K562 (cell line): ENCODE measurements around the gene ELOVL2. TPM values are rescaled to one million over a fixed set of nuclear protein-coding genes. Genes with fewer than 3 reads are reported as not detected.
"Not testable (repeated sequence)": the region's sequence is repeated elsewhere in the genome, so short reads cannot be mapped to it uniquely, and the experiment has no call there.

Experiments used
- ATAC-seq: fragments of 200-7000 bp; cut with Tn5 transposase; 3 replicates; pipeline ENCODE4 v1.9.1; 2020; ENCODE audit warnings: moderate library complexity
- BruUV-seq: library from RNA; stranded (reverse); fragments of 400-500 nt; replicated peaks from 2 replicates; lab custom pipeline; 2021; lab: Mats Ljungman, UMichigan
- CTCF ChIA-PET: fragments of 300-600 bp; formaldehyde crosslinking; extraction: SDS; loops from one replicate; lab custom pipeline; 2021; ENCODE audit warnings: low intra/inter-chr PET ratio; lab: Yijun Ruan, JAX
- POLR2A ChIA-PET: fragments of 300-600, 350-650 bp; sonication (Branson Sonifier 250); formaldehyde crosslinking; extraction: SDS; loops from one replicate; lab custom pipeline; 2021; ENCODE audit warnings: antibody characterized with exemption, inconsistent platforms; lab: Yijun Ruan, JAX
- DNase-seq, 4 experiments: peaks; one replicate each; pipeline versions ENCODE4 v3.0.0 to v3.0.0-alpha.2; 2011 to 2018; ENCODE audit warnings: low spot score in 3 of 4, mixed read lengths in 3 of 4; ENCODE audit errors: extremely low read depth in 1 of 4
- FAIRE-seq: peaks from 2 replicates; lab custom pipeline; 2011; peaks lifted over from hg19 to GRCh38; lab: Jason Lieb, UNC
- H2AFZ ChIP-seq: 2 replicates; pipeline ENCODE4 v1.6.0; 2011; ENCODE audit warnings: low read depth, low read length, control low read depth, inconsistent platforms
- H3K27ac ChIP-seq: fragments of 200-600 bp; 3 replicates; pipeline ENCODE4 v1.8.0; 2011; ENCODE audit warnings: low read depth, mild to moderate bottlenecking, control low read depth, inconsistent platforms, low read length, moderate library complexity, mixed read lengths; ENCODE audit errors: extremely low read depth
- H3K27me3 ChIP-seq, 2 experiments: fragments of 300-600 bp in 1 of 2; 2 replicates in 1 of 2; 3 replicates in 1 of 2; pipeline versions ENCODE4 v1.6.0 to v1.8.0; 2011; ENCODE audit warnings: inconsistent platforms in 2 of 2, low read length in 2 of 2, mild to moderate bottlenecking in 1 of 2, mixed read lengths in 1 of 2, moderate library complexity in 1 of 2; ENCODE audit not compliant: control insufficient read depth in 2 of 2, insufficient read depth in 2 of 2
- H3K36me3 ChIP-seq: fragments of 300-600 bp; 3 replicates; pipeline ENCODE4 v1.8.0; 2011; ENCODE audit warnings: mild to moderate bottlenecking, low read length, inconsistent platforms; ENCODE audit not compliant: control insufficient read depth, insufficient read depth
- H3K4me1 ChIP-seq, 2 experiments: fragments of 200-600 bp in 1 of 2; replicated peaks in 1 of 2; 2 replicates in 1 of 2; 3 replicates in 1 of 2; pipeline versions ENCODE4 v1.5.1 to v1.8.0; 2011; ENCODE audit warnings: inconsistent platforms in 2 of 2, low read length in 2 of 2, mild to moderate bottlenecking in 1 of 2, mixed read lengths in 1 of 2, moderate library complexity in 1 of 2; ENCODE audit not compliant: control insufficient read depth in 2 of 2, insufficient read depth in 2 of 2
- H3K4me2 ChIP-seq: 2 replicates; pipeline ENCODE4 v1.6.1; 2011; ENCODE audit warnings: low read length, control low read depth, inconsistent platforms, mixed read lengths; ENCODE audit not compliant: insufficient read depth
- H3K4me3 ChIP-seq: fragments of 200-600 bp; sonication (generic), shearing (Covaris generic); 2 replicates; pipeline ENCODE4 v1.5.1; 2016; ENCODE audit warnings: control low read depth, inconsistent platforms
- H3K79me2 ChIP-seq: fragments of 200-600 bp; 3 replicates; pipeline ENCODE4 v1.8.0; 2011; ENCODE audit warnings: low read length, inconsistent platforms; ENCODE audit not compliant: control insufficient read depth, insufficient read depth
- H3K9ac ChIP-seq, 2 experiments: 2 replicates each; pipeline versions ENCODE4 v1.6.0 to v1.6.1; 2011; ENCODE audit warnings: low read depth in 2 of 2, low read length in 2 of 2, control low read depth in 1 of 2, inconsistent platforms in 1 of 2, mild to moderate bottlenecking in 1 of 2, mixed read lengths in 1 of 2; ENCODE audit not compliant: insufficient read depth in 1 of 2
- H3K9me1 ChIP-seq: one replicate; pipeline ENCODE4 v1.6.0; 2011; ENCODE audit warnings: inconsistent platforms, mild to moderate bottlenecking, low read length, moderate library complexity; ENCODE audit not compliant: control insufficient read depth, insufficient read depth
- H3K9me3 ChIP-seq: replicated peaks from 2 replicates; pipeline ENCODE4 v1.5.1; 2011; ENCODE audit warnings: low read depth, low read length, inconsistent platforms; ENCODE audit not compliant: control insufficient read depth, insufficient read depth
- H4K20me1 ChIP-seq: replicated peaks from 2 replicates; pipeline ENCODE4 v1.6.1; 2011; ENCODE audit warnings: low read length, inconsistent platforms, mixed read lengths; ENCODE audit not compliant: control insufficient read depth, insufficient read depth
- EGR1 ChIP-seq: fragments of 450-650 bp; conservative IDR thresholded peaks from 2 replicates; pipeline ENCODE4 v1.6.1; 2017; ENCODE audit warnings: mild to moderate bottlenecking
- GATAD2A ChIP-seq: fragments of 450-650 bp; IDR thresholded peaks from 2 replicates; pipeline ENCODE4 v1.6.1; 2017
- KDM1A ChIP-seq, 2 experiments: fragments of 450-650 bp; IDR thresholded peaks; 2 replicates each; pipeline ENCODE4 v1.6.1; 2016; ENCODE audit warnings: mild to moderate bottlenecking in 2 of 2
- MYNN ChIP-seq, 2 experiments: sonication (generic); formaldehyde crosslinking in 1 of 2; IDR thresholded peaks; 2 replicates each; pipeline versions ENCODE4 v1.5.0 to v1.6.1; 2016 to 2020; ENCODE audit warnings: antibody characterized with exemption in 1 of 2, missing genetic modification reagents in 1 of 2
- RBM17 ChIP-seq: fragments of 200-400 bp; formaldehyde crosslinking; IDR thresholded peaks from 2 replicates; pipeline ENCODE4 v1.6.1; 2017; ENCODE audit warnings: low read depth, mild to moderate bottlenecking, low read length, borderline replicate concordance
- ZFX ChIP-seq: sonication (generic); formaldehyde crosslinking; IDR thresholded peaks from 2 replicates; pipeline ENCODE4 v1.8.0; 2022; ENCODE audit warnings: mild to moderate bottlenecking, missing genetic modification reagents, moderate library complexity
- ZNF146 ChIP-seq: IDR thresholded peaks from one replicate; pipeline ENCODE4 v1.6.1; 2018; ENCODE audit warnings: missing compliant biosample characterization; ENCODE audit not compliant: unreplicated experiment
- ZNF184 ChIP-seq: sonication (generic); formaldehyde crosslinking; IDR thresholded peaks from 2 replicates; pipeline ENCODE4 v1.5.0; 2020; ENCODE audit warnings: missing genetic modification reagents
- WGBS: fragments of 100-300 bp; shearing (Covaris generic); methylation state at CpG from one replicate; pipeline ENCODE4 v1.1.6; 2016; ENCODE audit warnings: low coverage, mixed read lengths; ENCODE audit not compliant: insufficient coverage; ENCODE audit errors: missing lambda C conversion rate; 5-methylcytosine and 5-hydroxymethylcytosine counted together
- in situ Hi-C: fragments of 300-500 bp; cut with MboI; formaldehyde crosslinking; loops from 4 replicates; pipeline ENCODE4 v1.15.0; 2018; ENCODE audit warnings: inconsistent platforms, mixed read lengths
- intact Hi-C: fragments of 100-400 bp; cut with micrococcal nuclease; formaldehyde crosslinking; loops from 2 replicates; pipeline ENCODE4 v1.14.2; 2022
- polyA plus RNA-seq, 8 experiments: library from polyadenylated mRNA; depleted of rRNA in 4 of 8; stranded (reverse) in 5 of 8; unstranded in 3 of 8; fragments of >200 nt; fragmentation: Nextera tagmentation in 2 of 8; fragmentation: Illumina TruSeq in 1 of 8; extraction: Ambion mirVana in 2 of 8; extraction: Trizol in 1 of 8; gene quantifications; 2 replicates each; pipeline versions ENCODE4 v1.2.1 to v1.2.3, GENCODE V29; 2011 to 2014; ENCODE audit warnings: inconsistent platforms in 1 of 8, missing spikeins in 1 of 8
- total RNA-seq, 7 experiments: library from RNA; depleted of rRNA in 6 of 7; stranded (reverse); fragments of >200 nt in 6 of 7; fragmentation: Illumina TruSeq in 2 of 7; extraction: Trizol in 2 of 7; gene quantifications; 2 replicates each; pipeline versions ENCODE4 v1.2.1 to v1.2.3, GENCODE V29; 2011 to 2021; ENCODE audit warnings: low replicate concordance in 1 of 7

ELOVL2 gene
- total and polyA plus RNA-seq, 9 of the 15 experiments (the other 6 are each of a cell fraction or from before 2014, with no cell fraction given) = 0.05 to 0.96 (median 0.31) TPM

DNA sequence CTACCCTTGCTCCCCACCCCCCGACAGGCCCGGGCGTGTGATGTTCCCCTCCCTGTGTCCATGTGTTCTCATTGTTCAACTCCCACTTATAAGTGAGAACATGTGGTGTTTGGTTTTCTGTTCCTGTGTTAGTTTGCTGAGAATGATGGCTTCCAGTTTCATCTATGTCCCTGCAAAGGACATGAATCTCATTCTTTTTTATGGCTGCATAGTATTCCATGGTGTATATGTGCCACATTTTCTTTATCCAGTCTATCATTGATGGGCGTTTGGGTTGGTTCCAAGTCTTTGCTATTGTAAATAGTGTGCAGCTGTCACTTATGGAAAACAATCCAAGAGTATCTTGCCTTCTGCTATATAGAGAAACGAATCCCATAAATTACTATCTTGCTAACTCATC lies 40.8 kb downstream of the ELOVL2 start:
- H3K4me1 ChIP-seq, H3K4me2 ChIP-seq, CTCF ChIA-PET, intact Hi-C loops, H3K9ac ChIP-seq, H3K4me3 ChIP-seq, H2AFZ ChIP-seq, H3K79me2 ChIP-seq, ATAC-seq, H4K20me1 ChIP-seq, FAIRE-seq, H3K27ac ChIP-seq, H3K27me3 ChIP-seq, in situ Hi-C loops, H3K9me3 ChIP-seq, BruUV-seq, H3K36me3 ChIP-seq, H3K9me1 ChIP-seq, DNase-seq: not testable (repeated sequence)
- peak; percentile 69 for TF ChIP-seq ZNF146
- POLR2A ChIA-PET = interaction anchor here (1.1 kb wide), 1 partner anchor 8 kb away, joined by 3 read pairs; no protein-coding TSS in a partner anchor
- 22% methylated on average over 5 of the region's 5 CpGs for WGBS

DNA sequence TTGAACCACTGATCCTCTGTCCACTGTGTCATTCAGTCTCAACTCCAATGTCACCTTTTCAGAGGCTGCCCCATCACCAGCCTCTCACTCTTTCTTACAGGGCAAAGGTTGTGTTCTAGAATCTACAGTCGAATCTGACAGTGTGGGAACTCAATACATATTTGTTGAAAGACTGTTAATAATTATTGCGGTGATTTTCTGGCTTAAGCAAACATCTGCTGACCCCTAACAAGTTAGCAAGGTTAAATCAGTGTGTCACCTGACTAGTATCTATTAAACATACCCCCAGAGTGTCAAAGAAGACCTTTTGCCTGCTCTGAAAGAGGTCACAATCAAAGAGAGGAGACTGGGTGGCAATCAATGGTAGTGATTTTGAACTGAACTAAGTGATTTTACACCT lies 41.9 kb downstream of the ELOVL2 start:
- no peaks in the 10 kb centered on the region for H3K9me1 ChIP-seq
- H3K27ac ChIP-seq = no peak overlapping the region
- FAIRE-seq = no peak
- peaks cover 0 to 4% of the 10 kb centered on the region in 2 experiments; a peak in 1 of 5 replicates for H3K27me3 ChIP-seq
- H3K4me1 ChIP-seq = no peaks in the 10 kb centered on the region; a peak in 1 of 5 replicates
- POLR2A ChIA-PET = interaction anchor here (0.6 kb wide), 1 partner anchor 104 kb away, joined by 3 read pairs; no protein-coding TSS in a partner anchor
- H3K9ac ChIP-seq = no peak overlapping the region
- no peaks in the 10 kb centered on the region for H3K36me3 ChIP-seq
- no peak overlapping the region for H2AFZ ChIP-seq
- DNase-seq = no peak
- intact Hi-C loops (no loop called here), in situ Hi-C loops (no loop called here)
- TF ChIP-seq ZFX (CRISPR knock-in tag) = no peak
- TF ChIP-seq EGR1 = no peak
- 0 out of 4 replicates have a peak, but pooled peaks have one; percentile 16 to 17 for TF ChIP-seq KDM1A (IDR thresholded peaks at IDR 0.05)
- no peak for TF ChIP-seq RBM17
- TF ChIP-seq ZNF184 (CRISPR knock-in tag) = no peak
- no peak for TF ChIP-seq GATAD2A
- TF ChIP-seq MYNN (IDR thresholded peaks at IDR 0.05) = no peak
- no peak for TF ChIP-seq MYNN (CRISPR knock-in tag; IDR thresholded peaks at IDR 0.05)
- no peak overlapping the region for H3K4me2 ChIP-seq
- no peaks in the 10 kb centered on the region for H4K20me1 ChIP-seq
- ATAC-seq = no peak
- H3K79me2 ChIP-seq = no peaks in the 10 kb centered on the region
- CTCF ChIA-PET = no interaction called here
- H3K9me3 ChIP-seq = no peaks in the 10 kb centered on the region
- WGBS = 12% methylated on average over 2 of the region's 2 CpGs
- BruUV-seq = no TSS peak
- H3K4me3 ChIP-seq = no peak overlapping the region
